GM12891 (cell line): ENCODE data around the gene U2AF1L4.

Source experiments
- POLR2A ChIP-seq: IDR thresholded peaks from 2 replicates; pipeline ENCODE4 v1.6.1; 2011; ENCODE audit warnings: low read depth, low read length, control low read depth
- SPI1 ChIP-seq: IDR thresholded peaks from 2 replicates; pipeline ENCODE4 v1.6.1; 2011; ENCODE audit warnings: low read depth, low read length, control low read depth
- TAF1 ChIP-seq: IDR thresholded peaks from 2 replicates; pipeline ENCODE4 v1.6.1; 2011; ENCODE audit warnings: low read depth, low read length, control low read depth

DNA sequence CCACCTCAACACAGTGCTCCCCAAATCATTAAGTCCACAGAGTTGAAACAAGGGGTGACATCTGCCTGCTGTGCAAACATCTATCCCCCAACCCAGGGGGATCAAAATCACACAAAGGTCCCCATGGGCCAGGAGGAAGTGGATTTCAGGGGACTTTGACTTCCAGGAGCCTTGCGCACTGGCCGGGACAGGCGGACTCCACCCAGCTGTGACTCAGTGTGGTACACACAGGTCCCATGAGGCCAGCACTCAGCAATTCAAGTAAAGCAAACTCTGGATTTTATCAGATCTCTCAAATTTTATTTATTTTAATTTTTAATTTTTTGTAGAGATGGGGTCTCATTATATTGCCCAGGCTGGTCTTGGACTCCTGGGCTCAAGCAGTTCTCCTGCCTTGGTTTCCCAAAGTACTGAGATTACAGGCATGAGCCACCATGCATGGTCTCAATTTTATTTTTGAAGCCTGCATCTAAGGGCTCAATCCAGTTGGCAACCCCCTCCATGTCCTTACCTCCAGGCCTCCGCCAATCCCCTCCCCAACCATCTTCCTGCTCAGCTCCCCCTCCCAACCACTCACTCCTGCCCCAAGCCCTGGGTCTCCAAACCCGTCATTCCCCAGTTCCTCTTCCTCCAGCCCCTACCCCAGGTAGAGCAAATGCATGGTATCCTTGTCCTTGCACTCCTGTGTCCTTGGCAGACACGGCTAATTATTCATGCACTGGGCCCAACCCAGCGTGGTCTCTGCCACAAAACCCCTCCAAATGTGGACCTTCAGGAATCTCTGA lies 48.4 kb upstream of the U2AF1L4 start:
- TF ChIP-seq POLR2A: no peak
- no peak for TF ChIP-seq SPI1
- no peak for TF ChIP-seq TAF1
